Transverse colon (tissue), 4 donors: Measurements from ENCODE around the gene TOP1.

ENCODE experiments used
- POLR2AphosphoS5 ChIP-seq, 3 donors: sonication (generic); formaldehyde crosslinking; IDR thresholded peaks; one replicate each; pipeline ENCODE4 v1.6.1; 2016; ENCODE audit warnings: antibody characterized with exemption in 3 of 3
- TF ChIP-seq, protein P1 (sequence below), 5 experiments: fragments of 200-600 bp in 3 of 5; fragments of 450-650 bp in 2 of 5; sonication (generic) in 3 of 5; IDR thresholded peaks; 1 replicate in 2 of 5; 2 replicates in 3 of 5; pipeline ENCODE4 v1.5.1; 2016 to 2017; ENCODE audit warnings: antibody characterized with exemption in 5 of 5, inconsistent platforms in 3 of 5, mild to moderate bottlenecking in 2 of 5, moderate library complexity in 1 of 5

- no peak for TF ChIP-seq POLR2AphosphoS5 (IDR thresholded peaks at IDR 0.05)
- TF ChIP-seq, protein P1, sequence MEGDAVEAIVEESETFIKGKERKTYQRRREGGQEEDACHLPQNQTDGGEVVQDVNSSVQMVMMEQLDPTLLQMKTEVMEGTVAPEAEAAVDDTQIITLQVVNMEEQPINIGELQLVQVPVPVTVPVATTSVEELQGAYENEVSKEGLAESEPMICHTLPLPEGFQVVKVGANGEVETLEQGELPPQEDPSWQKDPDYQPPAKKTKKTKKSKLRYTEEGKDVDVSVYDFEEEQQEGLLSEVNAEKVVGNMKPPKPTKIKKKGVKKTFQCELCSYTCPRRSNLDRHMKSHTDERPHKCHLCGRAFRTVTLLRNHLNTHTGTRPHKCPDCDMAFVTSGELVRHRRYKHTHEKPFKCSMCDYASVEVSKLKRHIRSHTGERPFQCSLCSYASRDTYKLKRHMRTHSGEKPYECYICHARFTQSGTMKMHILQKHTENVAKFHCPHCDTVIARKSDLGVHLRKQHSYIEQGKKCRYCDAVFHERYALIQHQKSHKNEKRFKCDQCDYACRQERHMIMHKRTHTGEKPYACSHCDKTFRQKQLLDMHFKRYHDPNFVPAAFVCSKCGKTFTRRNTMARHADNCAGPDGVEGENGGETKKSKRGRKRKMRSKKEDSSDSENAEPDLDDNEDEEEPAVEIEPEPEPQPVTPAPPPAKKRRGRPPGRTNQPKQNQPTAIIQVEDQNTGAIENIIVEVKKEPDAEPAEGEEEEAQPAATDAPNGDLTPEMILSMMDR (IDR thresholded peaks at IDR 0.05) = no peak
Measured at GRCh38 chr20:41086402-41087324, 58.0 kb downstream of the TOP1 start.
